HUES48 (cell line): ENCODE data around the gene CIAO1.

Experiments used
- H3K27ac ChIP-seq: one replicate; pipeline ENCODE4 v1.7.0; 2013; ENCODE audit warnings: low read depth, low read length, inconsistent platforms
- H3K27me3 ChIP-seq: 2 replicates; pipeline ENCODE4 v1.6.1; 2013; ENCODE audit warnings: mild to moderate bottlenecking, low read length; ENCODE audit not compliant: control insufficient read depth, insufficient read depth
- H3K36me3 ChIP-seq: 2 replicates; pipeline ENCODE4 v1.6.1; 2013; ENCODE audit warnings: low read length; ENCODE audit not compliant: control insufficient read depth, insufficient read depth
- H3K4me1 ChIP-seq: 2 replicates; pipeline ENCODE4 v1.6.1; 2013; ENCODE audit warnings: mild to moderate bottlenecking, low read length; ENCODE audit not compliant: control insufficient read depth, insufficient read depth
- H3K4me3 ChIP-seq: 2 replicates; pipeline ENCODE4 v1.5.1; 2013; ENCODE audit warnings: mild to moderate bottlenecking, low read depth, low read length
- H3K9ac ChIP-seq: 2 replicates; pipeline ENCODE4 v1.6.1; 2013; ENCODE audit warnings: mild to moderate bottlenecking, low read depth, low read length, moderate library complexity
- H3K9me3 ChIP-seq: 2 replicates; pipeline ENCODE4 v1.6.1; 2013; ENCODE audit warnings: low read length; ENCODE audit not compliant: control insufficient read depth, insufficient read depth

CIAO1 gene

GRCh38 chr2:96239745-96240264 lies 26.2 kb upstream of the CIAO1 start:
- Histone ChIP-seq H3K4me1 (no peaks in the 10 kb centered on the region), H3K27me3 (no peaks in the 10 kb centered on the region), H3K9me3 (no peaks in the 10 kb centered on the region), H3K4me3 (no peak overlapping the region), H3K36me3 (no peaks in the 10 kb centered on the region), H3K27ac (no peak overlapping the region), H3K9ac (no peak overlapping the region)

GRCh38 chr2:96240341-96241038 lies 25.5 kb upstream of the CIAO1 start:
- H3K27ac ChIP-seq, result no peak overlapping the region
- no peaks in the 10 kb centered on the region for H3K4me1 ChIP-seq
- H3K4me3 ChIP-seq, result no peak overlapping the region
- no peaks in the 10 kb centered on the region for H3K27me3 ChIP-seq
- H3K9ac ChIP-seq, result no peak overlapping the region
- no peaks in the 10 kb centered on the region for H3K9me3 ChIP-seq
- H3K36me3 ChIP-seq, result no peaks in the 10 kb centered on the region

GRCh38 chr2:96241227-96241626 lies 24.8 kb upstream of the CIAO1 start:
- Histone ChIP-seq H3K27me3 (no peaks in the 10 kb centered on the region), H3K9me3 (no peaks in the 10 kb centered on the region), H3K27ac (no peak overlapping the region), H3K36me3 (no peaks in the 10 kb centered on the region), H3K4me1 (no peaks in the 10 kb centered on the region), H3K4me3 (no peak overlapping the region), H3K9ac (no peak overlapping the region)

- no peak overlapping the region for H3K27ac ChIP-seq
- no peaks in the 10 kb centered on the region for H3K4me1 ChIP-seq
- H3K9me3 ChIP-seq, result no peaks in the 10 kb centered on the region
- H3K4me3 ChIP-seq, result no peak overlapping the region
- H3K27me3 ChIP-seq, result no peaks in the 10 kb centered on the region
- no peaks in the 10 kb centered on the region for H3K36me3 ChIP-seq
- no peak overlapping the region for H3K9ac ChIP-seq
These were observed 24.0 kb upstream of the CIAO1 start for GRCh38 chr2:96241900-96242611.

- H3K4me3 ChIP-seq, result no peak overlapping the region
- H3K27me3 ChIP-seq, result no peaks in the 10 kb centered on the region
- no peaks in the 10 kb centered on the region for H3K4me1 ChIP-seq
- no peak overlapping the region for H3K27ac ChIP-seq
- H3K9me3 ChIP-seq, result no peaks in the 10 kb centered on the region
- no peak overlapping the region for H3K9ac ChIP-seq
- H3K36me3 ChIP-seq, result no peaks in the 10 kb centered on the region
These were observed 22.2 kb upstream of the CIAO1 start for GRCh38 chr2:96243843-96244242.

- Histone ChIP-seq H3K36me3 (0 out of 2 replicates have a peak, but pooled peaks cover 3% of the 10 kb centered on the region), H3K4me3 (no peak overlapping the region), H3K9ac (no peak overlapping the region), H3K9me3 (no peaks in the 10 kb centered on the region), H3K27ac (no peak overlapping the region), H3K27me3 (no peaks in the 10 kb centered on the region), H3K4me1 (no peaks in the 10 kb centered on the region)
These were observed 20.2 kb upstream of the CIAO1 start for GRCh38 chr2:96245609-96246390.

GRCh38 chr2:96247009-96247408 lies 19.0 kb upstream of the CIAO1 start:
- H3K27me3 ChIP-seq, result no peaks in the 10 kb centered on the region
- H3K9ac ChIP-seq, result no peak overlapping the region
- H3K4me3 ChIP-seq, result no peak overlapping the region
- H3K4me1 ChIP-seq, result no peaks in the 10 kb centered on the region
- no peaks in the 10 kb centered on the region for H3K9me3 ChIP-seq
- no peak overlapping the region for H3K27ac ChIP-seq
- peaks cover 5% of the 10 kb centered on the region for H3K36me3 ChIP-seq

GRCh38 chr2:96247896-96248295 lies 18.1 kb upstream of the CIAO1 start:
- no peaks in the 10 kb centered on the region for H3K27me3 ChIP-seq
- no peak overlapping the region for H3K27ac ChIP-seq
- H3K4me3 ChIP-seq, result no peak overlapping the region
- no peak overlapping the region for H3K9ac ChIP-seq
- peaks cover 14% of the 10 kb centered on the region for H3K36me3 ChIP-seq
- H3K4me1 ChIP-seq, result no peaks in the 10 kb centered on the region
- no peaks in the 10 kb centered on the region for H3K9me3 ChIP-seq

- Histone ChIP-seq H3K27me3 (no peaks in the 10 kb centered on the region), H3K4me1 (no peaks in the 10 kb centered on the region), H3K4me3 (no peak overlapping the region), H3K9ac (no peak overlapping the region), H3K9me3 (no peaks in the 10 kb centered on the region), H3K27ac (no peak overlapping the region), H3K36me3 (peaks cover 21% of the 10 kb centered on the region)
These were observed 17.4 kb upstream of the CIAO1 start for GRCh38 chr2:96248624-96249023.

GRCh38 chr2:96249654-96250053 lies 16.4 kb upstream of the CIAO1 start:
- H3K9ac ChIP-seq, result no peak overlapping the region
- H3K4me3 ChIP-seq, result no peak overlapping the region
- H3K4me1 ChIP-seq, result no peaks in the 10 kb centered on the region
- H3K27me3 ChIP-seq, result no peaks in the 10 kb centered on the region
- no peaks in the 10 kb centered on the region for H3K9me3 ChIP-seq
- H3K36me3 ChIP-seq, result peaks cover 31% of the 10 kb centered on the region
- H3K27ac ChIP-seq, result no peak overlapping the region

- no peaks in the 10 kb centered on the region for H3K4me1 ChIP-seq
- H3K36me3 ChIP-seq, result peaks cover 37% of the 10 kb centered on the region
- H3K4me3 ChIP-seq, result no peak overlapping the region
- H3K9me3 ChIP-seq, result no peaks in the 10 kb centered on the region
- no peaks in the 10 kb centered on the region for H3K27me3 ChIP-seq
- H3K27ac ChIP-seq, result no peak overlapping the region
- no peak overlapping the region for H3K9ac ChIP-seq
These were observed 15.8 kb upstream of the CIAO1 start for GRCh38 chr2:96250188-96250587.
